Smooth muscle cell (in vitro differentiated cells): ENCODE data around the gene NRSN1. TPM values are rescaled to one million over a fixed set of nuclear protein-coding genes. Genes with fewer than 3 reads are reported as not detected.
A peak's percentile ranks its signal among the peaks of the same experiment; 100 is the strongest.

Experiments
- DNase-seq: peaks from one replicate; lab custom pipeline; 2025; ENCODE audit not compliant: unreplicated experiment; lab: John Stamatoyannopoulos, UW
- H2AFZ ChIP-seq: fragments of 200-600 bp; sonication (generic); 2 replicates; pipeline ENCODE4 v1.6.0; 2016; ENCODE audit warnings: antibody characterized with exemption, low read depth, mild to moderate bottlenecking
- H3F3A ChIP-seq: fragments of 200-600 bp; sonication (generic); 2 replicates; pipeline ENCODE4 v1.6.0; 2017; ENCODE audit warnings: antibody characterized with exemption, low read depth
- H3K27ac ChIP-seq: fragments of 200-600 bp; sonication (generic); 2 replicates; pipeline ENCODE4 v1.5.1; 2016; ENCODE audit warnings: low read depth, mild to moderate bottlenecking
- H3K27me3 ChIP-seq: fragments of 200-600 bp; sonication (generic); 2 replicates; pipeline ENCODE4 v1.6.1; 2016; ENCODE audit warnings: low read depth, mild to moderate bottlenecking
- H3K36me3 ChIP-seq: fragments of 200-600 bp; sonication (generic); 2 replicates; pipeline ENCODE4 v1.5.1; 2016; ENCODE audit warnings: low read depth
- H3K4me1 ChIP-seq: fragments of 200-600 bp; sonication (generic); 2 replicates; pipeline ENCODE4 v1.5.1; 2016; ENCODE audit warnings: low read depth
- H3K4me2 ChIP-seq: fragments of 200-600 bp; sonication (generic); 2 replicates; pipeline ENCODE4 v1.6.0; 2016; ENCODE audit warnings: mild to moderate bottlenecking
- H3K4me3 ChIP-seq: fragments of 200-600 bp; sonication (generic); 2 replicates; pipeline ENCODE4 v1.5.1; 2016; ENCODE audit warnings: mild to moderate bottlenecking
- H3K79me2 ChIP-seq: fragments of 200-600 bp; sonication (generic); 2 replicates; pipeline ENCODE4 v1.6.0; 2016; ENCODE audit warnings: low read depth, mild to moderate bottlenecking
- H3K9ac ChIP-seq: fragments of 200-600 bp; sonication (generic); 2 replicates; pipeline ENCODE4 v1.6.0; 2016; ENCODE audit warnings: low read depth
- H3K9me3 ChIP-seq: fragments of 200-600 bp; sonication (generic); replicated peaks from 2 replicates; pipeline ENCODE4 v1.5.1; 2016; ENCODE audit warnings: low read depth
- H4K20me1 ChIP-seq: fragments of 200-600 bp; sonication (generic); 2 replicates; pipeline ENCODE4 v1.6.0; 2016; ENCODE audit warnings: low read depth
- CTCF ChIP-seq: fragments of 200-600 bp; sonication (generic); IDR thresholded peaks from 2 replicates; pipeline ENCODE4 v1.5.1; 2017; ENCODE audit warnings: borderline replicate concordance, mild to moderate bottlenecking, antibody characterized with exemption; ENCODE audit not compliant: insufficient read depth, poor library complexity, severe bottlenecking
- WGBS: methylation state at CpG from one replicate; pipeline ENCODE4 v1.1.7; 2016; ENCODE audit warnings: low lambda C conversion rate; 5-methylcytosine and 5-hydroxymethylcytosine counted together
- polyA plus RNA-seq: library from polyadenylated mRNA; unstranded; fragments of >200 nt; fragmentation: Nextera tagmentation; extraction: Ambion mirVana; gene quantifications from 2 replicates; pipeline ENCODE4 v1.2.1, GENCODE V29; 2016
- total RNA-seq: library from RNA; depleted of rRNA; stranded (reverse); fragments of >200 nt; gene quantifications from 2 replicates; pipeline ENCODE4 v1.2.3, GENCODE V29; 2014

Gene NRSN1
- total and polyA plus RNA-seq, 2 experiments from 2014 or later: not detected

DNA sequence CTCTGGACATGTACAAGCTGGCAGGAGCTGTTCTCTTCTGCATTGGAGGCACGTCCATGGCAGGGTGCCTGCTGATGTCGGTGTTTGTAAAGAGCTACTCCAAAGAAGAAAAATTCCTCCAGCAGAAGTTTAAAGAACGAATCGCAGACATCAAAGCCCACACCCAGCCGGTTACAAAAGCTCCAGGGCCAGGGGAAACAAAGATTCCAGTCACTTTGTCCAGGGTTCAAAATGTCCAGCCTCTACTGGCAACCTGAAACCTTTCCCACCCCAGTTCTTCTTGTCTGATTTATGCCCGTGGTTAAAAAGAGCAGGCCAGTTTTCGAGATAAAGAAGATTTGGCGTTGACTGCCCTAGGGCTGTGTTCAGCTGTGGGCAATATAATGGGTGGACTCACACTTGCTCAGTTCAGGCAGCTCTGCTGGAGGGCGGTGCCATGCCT, 19.7 kb downstream of the NRSN1 start:
- Histone ChIP-seq H3K4me1 (no peaks in the 10 kb centered on the region), H3K4me3 (no peak overlapping the region), H2AFZ (no peak overlapping the region), H3K4me2 (no peak overlapping the region), H3K27ac (no peak overlapping the region), H3K27me3 (peaks cover 4% of the 10 kb centered on the region), H3K9ac (no peak overlapping the region), H4K20me1 (no peaks in the 10 kb centered on the region), H3K36me3 (no peaks in the 10 kb centered on the region), H3F3A (no peaks in the 10 kb centered on the region), H3K79me2 (no peaks in the 10 kb centered on the region), H3K9me3 (no peaks in the 10 kb centered on the region)
- no peak for DNase-seq
- WGBS: 70% methylated on average over 9 of the region's 9 CpGs
- no peak for TF ChIP-seq CTCF

GRCh38 chr6:24146871-24147270, 20.9 kb downstream of the NRSN1 start:
- no peaks in the 10 kb centered on the region for H3K9me3 ChIP-seq
- no peaks in the 10 kb centered on the region for H3F3A ChIP-seq
- no peak for DNase-seq
- no peak for TF ChIP-seq CTCF
- H3K27me3 ChIP-seq: no peaks in the 10 kb centered on the region
- 86% methylated on average over 3 of the region's 3 CpGs for WGBS
- H3K79me2 ChIP-seq: no peaks in the 10 kb centered on the region
- no peaks in the 10 kb centered on the region for H3K36me3 ChIP-seq
- no peak overlapping the region for H3K9ac ChIP-seq
- H3K4me1 ChIP-seq: no peaks in the 10 kb centered on the region
- no peak overlapping the region for H3K4me2 ChIP-seq
- no peaks in the 10 kb centered on the region for H4K20me1 ChIP-seq
- H3K4me3 ChIP-seq: no peak overlapping the region
- no peak overlapping the region for H2AFZ ChIP-seq
- peak overlapping the region; percentile 35 for H3K27ac ChIP-seq

- no peaks in the 10 kb centered on the region for H3K27me3 ChIP-seq
- DNase-seq: no peak
- no peak for TF ChIP-seq CTCF
- H3K36me3 ChIP-seq: no peaks in the 10 kb centered on the region
- H3K79me2 ChIP-seq: no peaks in the 10 kb centered on the region
- H2AFZ ChIP-seq: no peak overlapping the region
- WGBS: 65% methylated on average over 8 of the region's 8 CpGs
- H4K20me1 ChIP-seq: no peaks in the 10 kb centered on the region
- H3K4me2 ChIP-seq: no peak overlapping the region
- no peak overlapping the region for H3K9ac ChIP-seq
- no peaks in the 10 kb centered on the region for H3K9me3 ChIP-seq
- peak overlapping the region; percentile 35 for H3K27ac ChIP-seq
- no peaks in the 10 kb centered on the region for H3K4me1 ChIP-seq
- no peak overlapping the region for H3K4me3 ChIP-seq
- H3F3A ChIP-seq: no peaks in the 10 kb centered on the region
Observed at GRCh38 chr6:24147511-24148153, 21.6 kb downstream of the NRSN1 start.

- no peaks in the 10 kb centered on the region for H4K20me1 ChIP-seq
Observed at GRCh38 chr6:24148154-24148570, 22.1 kb downstream of the NRSN1 start.

More at GRCh38 chr6:24148154-24148570, 22.1 kb downstream of the NRSN1 start:
- no peak for DNase-seq
- Histone ChIP-seq H3K4me1 (no peaks in the 10 kb centered on the region), H3K9me3 (no peaks in the 10 kb centered on the region), H2AFZ (no peak overlapping the region), H3K4me3 (no peak overlapping the region), H3K79me2 (no peaks in the 10 kb centered on the region), H3K9ac (no peak overlapping the region), H3K36me3 (no peaks in the 10 kb centered on the region), H3K4me2 (no peak overlapping the region), H3K27me3 (no peaks in the 10 kb centered on the region), H3F3A (no peaks in the 10 kb centered on the region), H3K27ac (peak overlapping the region; percentile 35)
- 82% methylated on average over 3 of the region's 3 CpGs for WGBS
- TF ChIP-seq CTCF: no peak
